Stimulated activated naive CD4-positive, alpha-beta T cell (primary cell): ENCODE results near the gene TJP3.

ENCODE experiments used
- DNase-seq, 6 experiments: peaks; one replicate each; lab custom pipeline; 2025; lab: John Stamatoyannopoulos, UW

Gene TJP3

GRCh38 chr19:3783660-3784584 lies 75.7 kb downstream of the TJP3 start:
- peak in 4 of 6 experiments; percentile 9 to 47 (median 25) for DNase-seq

DNA sequence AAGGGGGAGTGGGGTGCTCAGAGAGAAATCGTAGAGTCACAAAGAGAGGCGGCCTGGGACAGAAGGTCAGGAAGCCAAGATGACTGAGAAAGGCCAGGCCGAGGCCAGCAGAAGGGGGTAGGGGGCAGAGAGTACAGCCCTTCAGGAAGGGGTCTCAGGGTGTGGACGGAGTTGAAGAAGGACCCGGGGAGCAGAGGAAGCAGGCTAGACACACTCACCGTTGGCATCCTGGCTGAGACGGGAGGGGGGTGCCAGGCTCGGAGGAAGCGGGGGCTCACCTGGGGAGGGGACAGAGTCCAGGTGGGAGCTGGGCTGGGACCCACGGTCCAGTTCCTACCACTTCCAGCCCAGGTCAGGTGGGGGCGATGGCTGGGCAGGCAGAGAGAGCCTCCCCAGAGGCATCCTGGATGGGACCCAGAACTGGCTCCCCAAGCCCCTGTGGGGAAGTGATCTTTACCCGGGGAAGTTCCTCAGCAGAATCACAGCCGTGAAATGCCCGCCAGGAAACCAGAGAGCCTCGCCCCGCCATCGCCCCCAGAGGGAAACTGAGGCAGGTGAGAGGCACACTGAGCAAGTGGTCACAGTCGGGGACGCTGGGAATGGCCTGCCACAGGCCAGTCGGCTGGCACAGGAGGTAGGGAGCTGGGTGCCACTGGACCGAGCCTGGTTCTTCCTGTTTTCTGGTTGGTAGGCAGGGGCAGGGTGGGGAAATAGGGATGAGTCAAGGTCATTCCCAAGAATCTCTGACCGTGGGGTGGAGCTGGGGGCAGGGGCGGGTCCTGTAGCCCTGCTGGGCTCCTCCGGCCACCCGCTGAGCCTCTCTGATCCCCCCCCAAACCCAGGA lies 76.6 kb downstream of the TJP3 start:
- DNase-seq, result peak in 1 of 6 experiments; percentile 9

DNA sequence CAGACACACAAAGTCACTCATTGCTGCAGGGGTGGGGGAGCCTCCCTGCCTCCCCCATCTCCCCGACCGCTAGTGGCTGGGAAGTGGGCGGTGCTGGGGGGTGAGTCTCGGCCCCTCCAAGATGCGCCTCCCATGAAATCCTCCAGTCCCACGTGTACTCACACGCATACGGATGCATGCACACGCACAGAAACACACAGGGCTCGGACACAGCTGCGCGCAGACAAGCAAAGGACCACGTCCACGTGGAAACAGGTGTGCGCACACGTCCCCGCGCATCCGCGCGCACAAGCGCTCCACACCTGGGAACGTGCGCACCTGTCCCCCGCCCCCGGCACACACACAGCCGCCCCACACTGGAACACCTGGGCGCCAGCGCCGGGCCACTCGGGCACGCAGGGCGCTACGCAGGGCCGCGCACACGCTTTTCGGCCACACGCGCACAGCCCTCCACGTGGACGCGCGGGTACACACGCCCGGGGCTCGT lies 77.3 kb downstream of the TJP3 start:
- peak in 1 of 6 experiments; percentile 38 for DNase-seq

DNA sequence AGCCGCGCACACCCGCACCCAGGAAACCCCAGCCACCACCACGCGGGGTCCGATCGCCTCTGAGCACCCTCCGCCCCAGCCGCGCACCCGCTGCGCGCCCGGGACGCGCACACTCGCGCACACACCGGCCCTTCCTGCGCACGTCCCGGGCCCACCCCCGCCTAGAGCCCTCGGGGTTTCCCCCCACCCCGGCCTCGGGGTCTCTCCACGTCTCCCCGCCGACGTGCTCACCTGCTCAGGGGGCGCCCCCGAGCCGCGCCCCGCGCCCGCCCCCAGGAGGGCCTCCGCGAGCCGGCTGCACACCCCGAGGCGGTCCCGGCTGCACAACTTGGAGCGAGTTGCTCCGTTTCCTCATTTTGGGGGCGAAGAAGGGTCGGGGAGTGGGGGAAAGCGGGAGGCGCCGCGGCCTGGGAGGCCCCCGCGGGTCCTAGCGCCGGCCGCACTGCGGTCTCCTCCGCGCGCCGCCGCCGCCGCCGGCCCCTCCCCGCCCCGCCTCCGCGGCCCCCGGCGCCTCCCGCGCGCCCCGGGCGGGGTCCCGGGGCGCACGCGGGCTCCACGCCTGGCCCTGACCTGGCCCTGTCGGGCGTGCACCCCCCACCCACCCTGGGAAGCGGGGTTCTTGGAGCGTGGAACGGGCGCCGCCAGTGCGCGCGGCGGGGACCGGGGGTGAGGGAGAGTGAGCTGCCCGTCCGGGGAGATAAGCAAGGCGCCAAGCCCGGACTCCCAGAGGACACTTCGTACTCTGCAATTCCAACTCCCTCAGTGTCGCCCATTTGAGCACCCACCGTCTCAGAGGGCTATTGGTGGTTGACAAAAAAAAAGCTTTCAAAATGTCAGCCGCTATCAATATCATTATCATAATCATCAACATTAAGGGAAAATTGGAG lies 78.0 kb downstream of the TJP3 start, which contains the start of gene MATK:
MATK (minus strand) TSS at position 444 of the 887 bp plus-strand sequence. CDS start 1,246 bp downstream, outside the sequence.
- DNase-seq, result peak in 1 of 6 experiments; percentile 38

GRCh38 chr19:3788996-3789778 lies 81.0 kb downstream of the TJP3 start:
- no peak for DNase-seq

DNA sequence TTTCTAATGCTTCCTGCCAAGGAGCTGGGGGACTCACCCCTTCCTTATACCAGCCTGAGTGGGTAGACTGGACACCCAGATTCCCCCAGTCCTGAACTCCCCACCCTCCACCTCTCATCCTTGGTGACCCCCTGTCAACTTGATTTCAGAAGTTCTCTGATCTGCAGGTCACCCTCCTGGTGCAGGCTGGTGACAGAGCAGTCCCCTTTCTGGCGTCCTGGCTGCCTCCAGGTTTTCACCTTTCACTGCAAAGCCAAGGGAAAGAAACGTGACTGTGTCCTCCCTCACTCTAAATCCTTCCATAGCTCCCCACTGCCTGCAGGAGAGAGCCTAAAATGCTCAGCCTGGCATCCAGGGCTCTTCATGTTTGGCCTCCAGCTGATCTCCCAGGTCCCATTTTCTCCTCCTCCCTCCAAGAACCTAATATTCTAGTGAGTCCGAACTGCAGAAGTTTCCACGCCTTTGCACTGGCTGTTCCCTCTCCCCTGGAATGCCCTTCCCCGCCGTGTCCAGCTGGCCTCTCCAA lies 82.1 kb downstream of the TJP3 start:
- DNase-seq, result no peak

- DNase-seq, result no peak
Measured at GRCh38 chr19:3790941-3791340, 82.8 kb downstream of the TJP3 start.

DNA sequence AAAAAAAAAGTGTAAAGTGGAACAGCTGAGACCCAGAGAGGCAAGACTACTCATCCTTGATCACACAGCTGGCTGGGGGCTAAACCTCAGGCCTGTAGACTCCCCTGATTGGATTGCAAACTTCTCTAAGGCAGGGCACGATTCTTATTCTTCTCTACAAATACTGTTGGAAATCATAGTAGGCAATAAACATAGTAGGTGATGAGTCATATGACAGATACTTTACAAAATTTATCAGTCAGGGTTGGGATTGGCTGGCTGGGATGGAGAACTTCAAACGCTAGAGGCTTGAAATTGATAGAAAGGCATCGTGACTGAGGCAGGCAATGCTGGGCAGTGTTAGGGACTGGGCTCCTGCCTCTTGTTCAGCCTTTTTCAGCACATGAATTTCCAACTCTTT lies 83.9 kb downstream of the TJP3 start:
- DNase-seq, result no peak

DNA sequence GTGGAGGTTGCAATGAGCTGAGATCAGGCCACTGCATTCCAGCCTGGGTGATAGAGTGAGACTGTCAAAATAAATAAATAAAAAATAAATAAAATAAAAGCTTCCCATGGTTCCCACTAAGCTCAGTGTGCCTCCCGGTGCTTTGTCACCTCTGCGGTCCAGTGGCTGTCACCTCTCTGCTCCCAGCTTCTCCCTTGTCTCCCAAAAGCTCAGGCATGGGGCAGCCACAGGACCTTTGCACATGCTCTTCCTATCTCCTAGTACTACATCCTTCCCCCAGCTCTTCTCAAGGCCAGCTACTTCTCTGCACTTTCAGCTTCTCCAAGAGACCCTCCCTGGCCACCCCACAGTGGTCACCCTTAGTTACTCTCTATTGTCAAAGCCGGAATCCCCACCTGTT lies 85.6 kb downstream of the TJP3 start:
- DNase-seq, result no peak

- no peak for DNase-seq
Measured at GRCh38 chr19:3796358-3796757, 88.2 kb downstream of the TJP3 start.

DNA sequence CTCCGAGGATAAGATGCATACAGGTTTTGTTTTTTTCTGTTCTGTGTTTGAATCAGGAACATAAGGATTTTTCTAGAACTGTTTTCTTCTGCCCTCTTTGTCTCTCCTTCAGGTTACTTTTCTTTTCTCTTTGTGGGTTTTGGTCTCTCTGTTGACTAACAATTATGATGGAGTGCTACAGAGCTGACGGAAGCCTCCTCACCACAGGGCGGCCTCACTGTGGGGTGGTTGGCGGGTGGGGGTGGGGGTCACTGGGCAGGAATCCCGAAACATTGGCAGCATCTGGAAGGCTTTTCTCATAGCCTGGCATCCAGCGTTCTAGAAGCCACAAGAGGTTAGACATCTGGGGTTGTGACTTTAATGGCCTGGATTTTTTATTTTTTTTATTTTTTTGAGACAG lies 90.0 kb downstream of the TJP3 start:
- peak in 3 of 6 experiments; percentile 30 to 52 (median 49) for DNase-seq
